GM10266 (cell line): ENCODE results near the gene TENT5C.

Experiments
- DNase-seq: peaks from one replicate; pipeline ENCODE4 v3.0.0; 2012; ENCODE audit errors: extremely low spot score
- TF ChIP-seq, protein P1 (sequence below): IDR thresholded peaks from 2 replicates; pipeline ENCODE4 v1.5.1; 2012; ENCODE audit warnings: mild to moderate bottlenecking, low read depth; ENCODE audit not compliant: control insufficient read depth, insufficient read depth; ENCODE audit errors: missing control alignments

TENT5C gene

DNA sequence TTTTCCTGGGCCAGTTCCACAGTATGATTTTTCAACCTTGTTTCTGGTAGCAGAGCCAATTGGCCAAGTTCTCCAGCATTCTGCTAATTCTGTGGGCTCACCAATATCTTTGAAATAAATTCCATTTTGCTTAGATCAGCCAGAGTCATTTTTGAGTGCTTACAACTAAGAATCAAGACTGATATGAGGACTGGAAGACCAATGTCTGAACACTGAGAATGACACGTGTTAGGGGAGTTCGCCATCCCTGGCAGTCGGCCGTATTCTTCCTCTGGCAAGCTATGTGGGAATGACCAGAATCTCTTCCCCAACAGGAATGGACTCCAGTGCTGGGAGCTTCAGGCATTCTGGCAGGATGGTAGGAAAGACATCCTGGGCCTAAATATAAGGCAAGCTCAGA, 4.9 kb upstream of the TENT5C start:
- TF ChIP-seq, protein P1, sequence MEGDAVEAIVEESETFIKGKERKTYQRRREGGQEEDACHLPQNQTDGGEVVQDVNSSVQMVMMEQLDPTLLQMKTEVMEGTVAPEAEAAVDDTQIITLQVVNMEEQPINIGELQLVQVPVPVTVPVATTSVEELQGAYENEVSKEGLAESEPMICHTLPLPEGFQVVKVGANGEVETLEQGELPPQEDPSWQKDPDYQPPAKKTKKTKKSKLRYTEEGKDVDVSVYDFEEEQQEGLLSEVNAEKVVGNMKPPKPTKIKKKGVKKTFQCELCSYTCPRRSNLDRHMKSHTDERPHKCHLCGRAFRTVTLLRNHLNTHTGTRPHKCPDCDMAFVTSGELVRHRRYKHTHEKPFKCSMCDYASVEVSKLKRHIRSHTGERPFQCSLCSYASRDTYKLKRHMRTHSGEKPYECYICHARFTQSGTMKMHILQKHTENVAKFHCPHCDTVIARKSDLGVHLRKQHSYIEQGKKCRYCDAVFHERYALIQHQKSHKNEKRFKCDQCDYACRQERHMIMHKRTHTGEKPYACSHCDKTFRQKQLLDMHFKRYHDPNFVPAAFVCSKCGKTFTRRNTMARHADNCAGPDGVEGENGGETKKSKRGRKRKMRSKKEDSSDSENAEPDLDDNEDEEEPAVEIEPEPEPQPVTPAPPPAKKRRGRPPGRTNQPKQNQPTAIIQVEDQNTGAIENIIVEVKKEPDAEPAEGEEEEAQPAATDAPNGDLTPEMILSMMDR, result no peak
- no peak for DNase-seq

DNA sequence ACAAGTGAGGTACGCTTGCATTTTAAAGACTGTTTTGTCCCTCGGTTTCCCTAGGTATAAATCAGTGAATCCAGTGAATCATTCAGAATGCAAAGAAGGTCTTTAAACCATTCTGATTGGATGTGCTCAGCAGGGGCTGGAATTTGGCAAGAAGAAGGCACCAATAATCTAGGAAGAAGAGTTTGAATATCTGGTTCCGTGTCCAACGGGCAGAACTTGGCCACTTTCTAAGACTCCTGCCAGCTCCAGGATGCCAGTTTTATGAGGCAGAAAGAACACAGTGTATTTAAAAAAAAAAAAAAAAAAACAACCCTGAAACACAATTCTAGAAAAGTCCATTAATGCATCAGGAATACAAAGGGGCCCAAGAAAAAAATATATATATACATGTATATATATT, 3.0 kb upstream of the TENT5C start:
- TF ChIP-seq, protein P1, result no peak
- DNase-seq, result no peak

DNA sequence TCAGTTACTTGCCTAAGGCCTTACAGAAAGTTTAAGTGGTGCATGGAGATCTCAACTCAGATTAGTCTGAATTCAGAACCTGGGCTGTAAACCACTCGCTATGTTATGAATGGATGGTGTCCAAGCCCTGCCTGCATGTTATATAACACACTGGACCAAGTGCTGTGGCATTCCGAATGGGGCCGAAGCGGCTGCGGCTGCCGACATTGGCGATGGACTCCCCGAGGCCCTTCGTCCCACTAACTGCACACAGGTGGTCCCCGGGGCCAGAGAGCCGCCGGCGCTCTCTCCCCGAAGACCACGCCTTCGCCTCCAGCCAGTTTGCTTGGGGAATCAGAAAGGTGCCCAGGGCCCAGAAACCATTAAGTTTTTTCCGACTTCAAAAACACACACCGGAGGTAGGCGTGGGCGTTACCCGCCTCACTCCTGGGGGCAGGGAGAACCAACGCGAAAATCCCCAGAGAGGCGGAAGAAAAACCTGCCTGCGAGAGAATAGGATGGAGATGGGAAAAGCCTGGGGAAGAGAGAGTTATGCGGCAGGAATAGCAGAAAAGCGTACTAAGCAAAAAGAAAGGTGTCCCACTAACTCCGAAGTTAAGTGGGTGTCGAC, 579 bp upstream of the TENT5C start:
- TF ChIP-seq, protein P1, result no peak
- no peak for DNase-seq

DNA sequence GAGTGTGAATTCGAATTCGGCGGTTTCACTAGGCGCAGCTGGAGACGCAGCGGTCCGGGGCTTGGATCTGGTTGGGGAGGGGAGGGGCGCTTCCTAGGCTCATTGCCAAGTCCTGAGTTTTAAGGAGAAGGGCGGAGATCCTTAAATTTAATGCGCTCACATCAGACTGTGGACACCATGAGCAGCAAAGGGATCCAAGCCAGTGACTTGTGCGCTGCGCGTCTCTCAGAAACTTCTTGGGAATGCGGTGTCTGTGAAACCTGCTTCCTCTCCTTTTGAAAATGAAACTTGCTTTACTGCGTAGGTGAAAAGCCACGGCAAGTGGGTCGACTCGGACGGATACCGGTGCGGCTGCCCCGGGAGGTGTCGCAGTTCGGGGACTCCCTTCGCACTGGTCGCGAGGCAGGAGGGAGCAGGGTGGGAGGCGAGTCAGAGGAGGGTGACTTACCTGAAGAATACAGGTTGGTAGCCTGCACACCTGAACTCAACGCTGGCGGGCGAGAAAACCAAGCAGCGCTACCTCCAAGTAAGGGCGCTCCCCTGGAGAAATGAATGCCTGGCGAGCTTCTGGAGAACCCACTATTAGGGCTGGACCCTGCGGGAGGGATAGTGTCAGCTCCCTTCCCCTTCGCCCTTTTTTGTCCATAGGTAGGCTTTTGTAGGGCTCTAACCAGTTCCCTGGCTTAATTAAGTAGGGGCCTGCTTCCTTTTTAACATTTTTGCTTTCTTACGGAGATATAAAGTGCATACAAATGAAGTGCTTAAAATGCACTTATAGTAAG, 992 bp downstream of the TENT5C start:
- TF ChIP-seq, protein P1, result no peak
- DNase-seq, result no peak

DNA sequence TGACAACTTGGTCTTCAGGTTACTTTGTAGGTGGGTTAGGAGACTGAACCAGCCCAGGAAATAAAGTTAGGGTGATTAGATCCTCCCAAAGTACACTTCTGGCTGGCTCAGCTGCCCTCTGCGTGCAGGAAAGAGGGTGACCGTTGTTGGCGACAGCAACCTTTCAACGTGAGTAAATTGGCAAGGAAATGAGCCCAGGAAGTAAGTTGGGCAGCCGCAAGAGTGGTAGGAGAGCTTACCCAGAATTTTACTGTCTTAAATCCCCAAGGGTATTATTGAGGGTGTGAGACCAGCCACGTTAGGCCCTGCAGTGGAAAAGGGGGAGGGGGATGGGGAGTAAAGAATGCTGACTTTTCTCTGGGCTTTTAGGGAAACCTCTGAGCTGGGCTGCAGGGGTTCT, 1.6 kb downstream of the TENT5C start:
- TF ChIP-seq, protein P1, result no peak
- DNase-seq, result no peak

DNA sequence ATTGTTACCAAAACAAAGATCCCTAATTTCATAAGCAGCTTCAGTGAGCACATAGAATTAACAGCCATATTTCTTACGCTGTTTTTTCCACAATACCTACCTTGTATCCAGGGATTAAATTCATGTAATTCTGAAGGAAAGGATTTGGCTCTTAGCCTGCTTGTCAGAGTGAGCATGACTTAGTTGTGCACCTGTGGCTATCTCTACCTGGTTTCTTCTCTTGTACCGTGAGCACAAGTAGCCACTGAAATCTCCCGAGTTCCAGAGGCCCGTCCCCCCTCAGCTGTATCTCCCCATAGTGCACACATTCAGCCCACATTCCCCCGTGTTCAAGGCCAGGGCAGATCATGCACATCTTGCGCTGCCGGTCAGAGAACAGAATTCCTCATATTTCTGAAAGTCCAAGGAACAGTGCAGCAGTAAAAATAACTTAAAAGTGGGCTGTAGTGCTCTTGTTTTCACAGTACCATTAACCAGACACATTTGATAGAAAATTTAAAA, 2.3 kb downstream of the TENT5C start:
- DNase-seq, result no peak
- TF ChIP-seq, protein P1, result no peak

DNA sequence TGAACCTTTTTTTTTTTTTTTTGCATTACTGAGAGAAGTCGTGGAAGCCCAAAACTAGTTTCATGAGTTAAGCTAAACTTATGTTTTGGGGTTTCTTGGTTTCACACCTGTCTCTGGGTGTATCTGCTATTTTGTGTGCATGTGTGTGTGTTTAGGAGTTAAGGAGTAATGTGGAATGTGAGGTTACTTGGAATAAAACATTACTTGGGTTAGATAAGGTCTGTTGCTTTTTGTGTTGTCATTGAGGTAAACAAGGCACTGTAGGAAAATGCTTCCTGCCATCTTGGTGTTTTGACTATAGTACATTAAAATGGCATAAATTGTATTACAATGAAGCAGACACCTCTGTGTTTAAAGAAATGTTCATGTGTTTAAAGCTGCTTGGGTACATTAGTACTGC, 2.9 kb downstream of the TENT5C start:
- TF ChIP-seq, protein P1, result no peak
- DNase-seq, result no peak
